Stimulated activated CD8-positive, alpha-beta memory T cell treated with anti-CD3 and anti-CD28 coated beads, Interleukin-7, amount 100 ng/mL, for 4 hours (primary cell): ENCODE results near the gene LRRC61.
"Not testable (repeated sequence)": the region's sequence is repeated elsewhere in the genome, so short reads cannot be mapped to it uniquely, and the experiment has no call there.

Experiments
- DNase-seq, 2 donors: peaks; one replicate each; pipeline ENCODE4 v3.0.0-alpha.2; 2020; ENCODE audit warnings: low read depth in 2 of 2

The LRRC61 gene

GRCh38 chr7:150322833-150323681 is at the start of gene LRRC61, which contains the start of gene ACTR3C:
Gene LRRC61, plus strand, starts transcription at chr7:150323355. Its CDS starts 13,507 bp downstream, at chr7:150336862.
Gene ACTR3C, minus strand, starts transcription at chr7:150323545. Its CDS starts 28,249 bp downstream, at chr7:150295296.
- peak; percentile 33 to 63 for DNase-seq

- DNase-seq = peak in 1 of 2 donors; percentile 12
These were observed 46.9 kb upstream of the LRRC61 start for GRCh38 chr7:150276132-150276695.

GRCh38 chr7:150278383-150278782 is 44.8 kb upstream of the LRRC61 start:
- not testable (repeated sequence) for DNase-seq

GRCh38 chr7:150281681-150282403 is 41.3 kb upstream of the LRRC61 start:
- not testable (repeated sequence) for DNase-seq

- DNase-seq = not testable (repeated sequence)
These were observed 40.0 kb upstream of the LRRC61 start for GRCh38 chr7:150283111-150283510.

GRCh38 chr7:150283608-150284007 is 39.5 kb upstream of the LRRC61 start:
- DNase-seq = not testable (repeated sequence)

- not testable (repeated sequence) for DNase-seq
These were observed 37.1 kb upstream of the LRRC61 start for GRCh38 chr7:150285849-150286754.

- not testable (repeated sequence) for DNase-seq
These were observed 35.3 kb upstream of the LRRC61 start for GRCh38 chr7:150287815-150288214.

- not testable (repeated sequence) for DNase-seq
These were observed 34.3 kb upstream of the LRRC61 start for GRCh38 chr7:150288816-150289215.

- DNase-seq = not testable (repeated sequence)
These were observed 32.8 kb upstream of the LRRC61 start for GRCh38 chr7:150290317-150290716.

- not testable (repeated sequence) for DNase-seq
These were observed 28.1 kb upstream of the LRRC61 start for GRCh38 chr7:150295027-150295426.

- not testable (repeated sequence) for DNase-seq
These were observed 27.5 kb upstream of the LRRC61 start for GRCh38 chr7:150295614-150296013.

GRCh38 chr7:150296802-150297201 is 26.4 kb upstream of the LRRC61 start:
- DNase-seq = not testable (repeated sequence)

GRCh38 chr7:150297978-150298377 is 25.2 kb upstream of the LRRC61 start:
- not testable (repeated sequence) for DNase-seq

GRCh38 chr7:150302908-150303310 is 20.2 kb upstream of the LRRC61 start:
- DNase-seq = not testable (repeated sequence)

- not testable (repeated sequence) for DNase-seq
These were observed 18.5 kb upstream of the LRRC61 start for GRCh38 chr7:150304499-150305258.

- not testable (repeated sequence) for DNase-seq
These were observed 17.8 kb upstream of the LRRC61 start for GRCh38 chr7:150305259-150305902.

GRCh38 chr7:150305903-150306284 is 17.3 kb upstream of the LRRC61 start:
- not testable (repeated sequence) for DNase-seq

GRCh38 chr7:150306377-150306776 is 16.8 kb upstream of the LRRC61 start:
- DNase-seq = not testable (repeated sequence)

GRCh38 chr7:150307129-150307528 is 16.0 kb upstream of the LRRC61 start:
- DNase-seq = no peak
